Peyer's patch (tissue), 4 donors: Measurements from ENCODE around the gene CALHM4. TPM values are rescaled to one million over a fixed set of nuclear protein-coding genes. Genes with fewer than 3 reads are reported as not detected.

Experiments
- DNase-seq, 3 donors: peaks; one replicate each; pipeline ENCODE4 v3.0.0-alpha.2; 2017 to 2019
- H3K27ac ChIP-seq, 4 donors: fragments of 200-600 bp; sonication (generic); one replicate each; pipeline ENCODE4 v1.5.1; 2016 to 2019
- H3K27me3 ChIP-seq, 2 donors: fragments of 200-600 bp; sonication (generic); one replicate each; pipeline ENCODE4 v1.5.1; 2019
- H3K36me3 ChIP-seq, 3 donors: fragments of 200-600 bp; sonication (generic); one replicate each; pipeline ENCODE4 v1.5.1; 2016 to 2019
- H3K4me1 ChIP-seq, 4 donors: fragments of 200-600 bp; sonication (generic); one replicate each; pipeline ENCODE4 v1.5.1; 2016 to 2019
- H3K4me3 ChIP-seq, 4 donors: fragments of 200-600 bp; sonication (generic); 1 replicate in 3 of 4; 2 replicates in 1 of 4; pipeline ENCODE4 v1.5.1; 2016 to 2019; ENCODE audit warnings: mild to moderate bottlenecking in 1 of 4
- H3K9me3 ChIP-seq, 4 donors: fragments of 200-600 bp; sonication (generic); one replicate each; pipeline ENCODE4 v1.5.1; 2016 to 2019; ENCODE audit warnings: mild to moderate bottlenecking in 1 of 4
- POLR2A ChIP-seq, 2 donors: fragments of 450-650 bp; IDR thresholded peaks; one replicate each; pipeline ENCODE4 v1.5.1; 2017; ENCODE audit warnings: antibody characterized with exemption in 2 of 2, mild to moderate bottlenecking in 2 of 2, moderate library complexity in 2 of 2
- total RNA-seq, 4 donors: library from RNA; depleted of rRNA; stranded (reverse); fragments of >200 nt; gene quantifications; one replicate each; pipeline ENCODE4 v1.1.0, GENCODE V29; 2016
- TF ChIP-seq, protein P1 (sequence below), 6 experiments: fragments of 450-650 bp in 4 of 6; fragments of 200-600 bp in 2 of 6; sonication (generic) in 1 of 6; IDR thresholded peaks; one replicate each; pipeline ENCODE4 v1.5.1; 2017 to 2019; ENCODE audit warnings: antibody characterized with exemption in 6 of 6, mild to moderate bottlenecking in 3 of 6, moderate library complexity in 1 of 6

The CALHM4 gene, protein sequence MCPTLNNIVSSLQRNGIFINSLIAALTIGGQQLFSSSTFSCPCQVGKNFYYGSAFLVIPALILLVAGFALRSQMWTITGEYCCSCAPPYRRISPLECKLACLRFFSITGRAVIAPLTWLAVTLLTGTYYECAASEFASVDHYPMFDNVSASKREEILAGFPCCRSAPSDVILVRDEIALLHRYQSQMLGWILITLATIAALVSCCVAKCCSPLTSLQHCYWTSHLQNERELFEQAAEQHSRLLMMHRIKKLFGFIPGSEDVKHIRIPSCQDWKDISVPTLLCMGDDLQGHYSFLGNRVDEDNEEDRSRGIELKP
- not detected for total RNA-seq

DNA sequence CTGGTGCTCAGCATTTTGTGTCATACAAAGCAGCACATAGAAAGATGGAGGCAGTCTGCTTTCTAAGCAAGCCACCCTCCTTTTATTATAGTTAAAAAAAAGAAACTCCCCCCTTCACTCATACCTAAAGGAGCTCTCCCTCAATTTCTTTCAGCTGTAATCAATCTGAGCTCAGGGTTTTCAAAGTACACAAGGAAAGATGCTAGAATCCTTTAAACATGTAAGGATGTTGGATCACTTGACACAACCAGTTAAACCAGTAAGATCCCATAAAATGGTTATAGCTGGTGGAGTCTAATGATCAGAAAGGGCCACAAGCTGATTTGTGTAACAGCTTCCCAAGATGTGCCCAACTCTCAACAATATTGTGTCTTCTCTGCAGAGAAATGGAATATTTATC lies at the start of gene CALHM4:
TSS of gene CALHM4 (plus strand) at position 301 of the 400 bp plus-strand sequence. CDS start at position 344, 43 bp downstream.
- Histone ChIP-seq H3K4me3 (no peak within 1 kb of the TSS), H3K27ac (no peak within 1 kb of the TSS), H3K36me3 (no peaks in the 10 kb centered on the region), H3K4me1 (no peaks in the 10 kb centered on the region), H3K9me3 (no peaks in the 10 kb centered on the region), H3K27me3 (no peaks in the 10 kb centered on the region)
- DNase-seq = no peak
- TF ChIP-seq, protein P1, sequence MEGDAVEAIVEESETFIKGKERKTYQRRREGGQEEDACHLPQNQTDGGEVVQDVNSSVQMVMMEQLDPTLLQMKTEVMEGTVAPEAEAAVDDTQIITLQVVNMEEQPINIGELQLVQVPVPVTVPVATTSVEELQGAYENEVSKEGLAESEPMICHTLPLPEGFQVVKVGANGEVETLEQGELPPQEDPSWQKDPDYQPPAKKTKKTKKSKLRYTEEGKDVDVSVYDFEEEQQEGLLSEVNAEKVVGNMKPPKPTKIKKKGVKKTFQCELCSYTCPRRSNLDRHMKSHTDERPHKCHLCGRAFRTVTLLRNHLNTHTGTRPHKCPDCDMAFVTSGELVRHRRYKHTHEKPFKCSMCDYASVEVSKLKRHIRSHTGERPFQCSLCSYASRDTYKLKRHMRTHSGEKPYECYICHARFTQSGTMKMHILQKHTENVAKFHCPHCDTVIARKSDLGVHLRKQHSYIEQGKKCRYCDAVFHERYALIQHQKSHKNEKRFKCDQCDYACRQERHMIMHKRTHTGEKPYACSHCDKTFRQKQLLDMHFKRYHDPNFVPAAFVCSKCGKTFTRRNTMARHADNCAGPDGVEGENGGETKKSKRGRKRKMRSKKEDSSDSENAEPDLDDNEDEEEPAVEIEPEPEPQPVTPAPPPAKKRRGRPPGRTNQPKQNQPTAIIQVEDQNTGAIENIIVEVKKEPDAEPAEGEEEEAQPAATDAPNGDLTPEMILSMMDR (IDR thresholded peaks at IDR 0.05) = no peak
- no peak for TF ChIP-seq POLR2A (IDR thresholded peaks at IDR 0.05)

DNA sequence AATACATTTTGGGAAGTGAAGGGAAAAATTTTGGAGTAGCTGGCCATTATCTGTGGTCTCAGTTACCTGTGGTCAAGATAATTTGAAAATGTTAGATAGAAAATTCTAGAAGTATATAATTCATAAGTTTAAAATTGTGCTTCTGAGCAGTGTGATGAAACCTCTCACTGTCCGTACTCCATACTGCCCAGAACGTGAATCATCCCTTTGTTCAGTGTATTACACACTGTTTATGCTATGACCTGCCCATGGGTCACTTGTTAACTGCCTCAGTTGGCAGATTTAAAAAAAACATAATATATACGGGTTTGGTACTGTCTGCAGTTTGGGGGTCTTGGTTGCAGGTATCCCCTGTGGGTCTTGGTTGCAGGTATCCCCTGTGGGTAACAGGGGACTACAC lies 46.2 kb upstream of the CALHM4 start:
- Histone ChIP-seq H3K4me1 (no peaks in the 10 kb centered on the region), H3K27me3 (no peaks in the 10 kb centered on the region), H3K36me3 (no peaks in the 10 kb centered on the region), H3K9me3 (no peaks in the 10 kb centered on the region), H3K27ac (no peak overlapping the region), H3K4me3 (no peak overlapping the region)
- no peak for TF ChIP-seq POLR2A (IDR thresholded peaks at IDR 0.05)
- TF ChIP-seq, protein P1 (IDR thresholded peaks at IDR 0.05) = no peak
- no peak for DNase-seq

DNA sequence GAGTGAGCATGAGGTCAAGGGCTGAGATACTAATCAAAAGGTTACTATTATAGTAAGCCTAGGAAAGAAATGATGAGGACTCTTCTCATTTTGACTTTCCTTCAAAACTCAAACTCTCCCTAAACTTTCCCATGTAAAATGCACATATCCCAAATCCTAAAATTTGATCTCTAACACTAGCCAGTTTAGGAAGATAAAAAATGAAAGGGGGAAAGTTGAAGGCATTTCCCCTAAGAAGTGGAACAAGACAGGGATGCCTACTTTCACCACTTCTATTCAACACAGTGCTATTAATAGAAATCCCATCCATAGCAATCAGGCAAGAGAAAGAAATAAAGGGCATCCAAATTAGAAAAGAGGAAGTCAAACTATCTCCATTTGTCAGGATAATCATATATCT lies 45.0 kb upstream of the CALHM4 start:
- no peaks in the 10 kb centered on the region for H3K9me3 ChIP-seq
- H3K27ac ChIP-seq = no peak overlapping the region
- H3K4me3 ChIP-seq = no peak overlapping the region
- no peaks in the 10 kb centered on the region for H3K36me3 ChIP-seq
- no peaks in the 10 kb centered on the region for H3K27me3 ChIP-seq
- no peak for DNase-seq
- H3K4me1 ChIP-seq = peaks cover 0 to 7% (median 0%) of the 10 kb centered on the region in 4 donors
- TF ChIP-seq, protein P1 (IDR thresholded peaks at IDR 0.05) = no peak
- no peak for TF ChIP-seq POLR2A (IDR thresholded peaks at IDR 0.05)

DNA sequence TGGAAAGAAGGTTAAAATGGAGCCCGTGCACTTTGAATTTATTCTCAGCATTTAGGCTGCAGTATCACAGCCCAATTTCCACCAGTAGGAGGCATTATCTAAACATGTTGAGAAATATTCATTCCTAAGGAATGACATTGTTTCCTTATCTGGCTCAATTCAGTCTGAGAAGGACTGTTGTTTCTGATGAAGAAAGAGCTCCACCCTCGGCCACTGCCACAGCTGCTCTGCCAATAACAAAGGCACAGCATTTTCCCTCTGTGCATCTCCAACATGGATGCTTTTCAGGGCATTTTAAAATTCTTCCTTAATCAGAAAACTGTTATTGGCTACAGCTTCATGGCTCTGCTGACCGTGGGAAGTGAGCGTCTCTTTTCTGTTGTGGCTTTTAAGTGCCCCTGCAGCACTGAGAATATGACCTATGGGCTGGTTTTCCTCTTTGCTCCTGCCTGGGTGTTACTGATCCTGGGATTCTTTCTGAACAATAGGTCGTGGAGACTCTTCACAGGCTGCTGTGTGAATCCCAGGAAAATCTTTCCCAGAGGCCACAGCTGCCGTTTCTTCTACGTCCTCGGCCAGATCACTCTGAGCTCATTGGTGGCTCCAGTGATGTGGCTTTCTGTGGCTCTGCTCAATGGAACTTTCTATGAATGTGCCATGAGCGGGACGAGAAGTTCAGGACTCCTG lies 42.0 kb upstream of the CALHM4 start, which contains the start of gene CALHM5:
TSS of gene CALHM5 (plus strand) at position 216 of the 687 bp plus-strand sequence. CDS start at position 274, 58 bp downstream.
- Histone ChIP-seq H3K9me3 (no peaks in the 10 kb centered on the region), H3K36me3 (no peaks in the 10 kb centered on the region), H3K27me3 (no peaks in the 10 kb centered on the region), H3K4me1 (peaks cover 0 to 7% (median 0%) of the 10 kb centered on the region in 4 donors), H3K27ac (peak within 1 kb of the TSS; percentile 50 to 86 (median 61)), H3K4me3 (peak within 1 kb of the TSS; percentile 9 to 38 (median 15))
- DNase-seq = no peak
- TF ChIP-seq POLR2A (IDR thresholded peaks at IDR 0.05) = no peak
- TF ChIP-seq, protein P1 (IDR thresholded peaks at IDR 0.05) = peak in 5 of 6 experiments; percentile 36 to 56 (median 54)

DNA sequence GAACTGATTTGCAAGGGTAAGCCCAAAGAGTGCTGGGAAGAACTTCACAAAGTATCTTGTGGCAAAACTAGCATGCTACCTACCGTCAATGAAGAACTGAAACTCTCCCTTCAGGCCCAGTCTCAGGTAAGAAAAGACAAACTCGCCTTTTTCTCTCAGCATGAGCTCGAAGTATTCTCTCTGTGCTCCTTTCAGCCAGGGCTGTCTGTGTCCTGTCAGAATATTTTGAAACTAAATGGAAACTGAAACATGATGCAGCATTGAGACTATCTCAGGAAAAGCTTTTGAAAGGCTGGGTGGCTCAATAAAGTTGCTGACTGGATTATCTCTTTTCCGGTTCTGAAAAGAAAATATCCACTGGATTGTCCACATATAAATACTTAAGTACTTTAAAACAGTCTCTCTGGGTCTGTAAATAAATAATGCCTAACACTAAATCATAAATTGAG lies 41.4 kb upstream of the CALHM4 start:
- H3K36me3 ChIP-seq = no peaks in the 10 kb centered on the region
- H3K27me3 ChIP-seq = no peaks in the 10 kb centered on the region
- DNase-seq = no peak
- H3K9me3 ChIP-seq = no peaks in the 10 kb centered on the region
- TF ChIP-seq, protein P1 (IDR thresholded peaks at IDR 0.05) = no peak
- TF ChIP-seq POLR2A (IDR thresholded peaks at IDR 0.05) = no peak
- H3K27ac ChIP-seq = peak overlapping the region; percentile 50 to 86 (median 61)
- H3K4me3 ChIP-seq = peak overlapping the region; percentile 9 to 38 (median 15)
- peaks cover 0 to 7% (median 0%) of the 10 kb centered on the region in 4 donors for H3K4me1 ChIP-seq
